Stimulated activated CD8-positive, alpha-beta memory T cell treated with anti-CD3 and anti-CD28 coated beads, Interleukin-4, amount 100 ng/mL, for 24 hours (primary cell): Measurements from ENCODE around the gene ADPRH.

Experiments used
- DNase-seq: peaks from one replicate; pipeline ENCODE4 v3.0.0-alpha.2; 2020; ENCODE audit warnings: low read depth

The ADPRH gene

DNA sequence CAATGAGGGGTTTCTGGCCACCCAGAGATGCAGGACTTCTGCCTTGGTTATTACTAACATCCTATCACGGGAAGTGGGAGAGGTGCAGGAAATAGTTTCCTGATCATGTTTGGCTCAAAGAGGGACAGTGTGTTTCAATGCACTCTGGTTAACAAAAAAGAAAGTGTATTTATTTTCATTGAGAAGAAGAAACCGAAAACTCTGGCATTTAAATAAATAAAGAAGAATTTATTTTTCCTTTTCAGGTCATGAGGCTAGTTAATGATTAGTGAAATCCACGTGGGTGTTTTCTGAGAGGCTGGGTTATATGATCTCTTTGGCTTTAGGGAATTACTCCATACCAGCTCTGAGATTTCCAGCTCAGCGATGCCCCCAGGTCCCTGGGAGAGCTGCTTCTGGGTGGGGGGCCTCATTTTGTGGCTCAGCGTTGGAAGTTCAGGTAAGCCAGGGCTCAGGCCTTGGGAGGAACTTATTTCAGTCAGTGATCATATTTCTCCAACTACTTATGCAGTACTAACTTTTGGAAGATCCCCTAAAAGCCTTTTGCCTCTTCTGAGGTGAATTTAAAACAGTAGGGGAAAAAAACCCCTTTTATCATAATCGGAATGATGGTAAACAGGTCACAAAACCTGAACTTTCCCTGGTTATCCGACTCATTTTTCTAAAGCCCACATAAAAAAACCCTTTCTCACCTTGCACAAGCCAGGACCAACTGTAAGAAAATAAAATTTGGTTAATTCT is 18.4 kb downstream of the ADPRH start, which contains the start of gene PLA1A:
Gene PLA1A, plus strand, starts transcription at position 338 of the 741 bp plus-strand sequence. Its CDS starts 29 bp downstream, at position 367.
- DNase-seq = no peak

DNA sequence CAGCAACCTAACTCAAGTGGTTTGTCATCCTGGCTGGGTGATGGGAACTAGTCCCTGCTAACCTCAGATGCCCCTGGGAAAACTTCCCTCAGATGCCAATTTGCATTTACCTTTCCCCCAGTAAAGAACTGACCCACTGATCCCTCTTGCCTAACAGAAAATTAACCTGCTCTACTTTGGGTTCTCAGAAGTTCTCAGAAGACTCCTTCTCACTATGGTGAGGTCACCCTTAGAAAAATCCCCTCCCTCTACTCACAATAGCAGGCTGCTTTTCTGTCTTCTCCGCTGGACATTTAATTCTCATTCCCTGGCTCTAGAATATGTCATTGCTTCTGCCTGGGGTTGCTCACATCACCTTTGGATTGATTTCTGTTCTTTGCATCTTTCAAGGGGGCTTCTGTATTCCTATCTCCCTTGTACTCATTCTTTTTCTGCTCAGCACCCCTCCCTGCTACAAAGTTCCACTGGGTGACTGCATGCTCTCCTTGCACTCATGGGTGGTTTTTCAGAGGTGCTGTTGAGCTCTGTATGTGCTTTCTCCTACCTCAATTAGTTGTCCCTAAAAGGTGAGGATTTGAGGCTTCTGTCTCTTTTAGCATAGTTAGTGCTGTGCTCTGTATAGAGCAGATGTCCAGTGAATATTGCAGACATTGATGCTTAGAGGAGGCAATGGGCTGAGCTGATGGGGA is 19.3 kb downstream of the ADPRH start:
- DNase-seq = no peak

DNA sequence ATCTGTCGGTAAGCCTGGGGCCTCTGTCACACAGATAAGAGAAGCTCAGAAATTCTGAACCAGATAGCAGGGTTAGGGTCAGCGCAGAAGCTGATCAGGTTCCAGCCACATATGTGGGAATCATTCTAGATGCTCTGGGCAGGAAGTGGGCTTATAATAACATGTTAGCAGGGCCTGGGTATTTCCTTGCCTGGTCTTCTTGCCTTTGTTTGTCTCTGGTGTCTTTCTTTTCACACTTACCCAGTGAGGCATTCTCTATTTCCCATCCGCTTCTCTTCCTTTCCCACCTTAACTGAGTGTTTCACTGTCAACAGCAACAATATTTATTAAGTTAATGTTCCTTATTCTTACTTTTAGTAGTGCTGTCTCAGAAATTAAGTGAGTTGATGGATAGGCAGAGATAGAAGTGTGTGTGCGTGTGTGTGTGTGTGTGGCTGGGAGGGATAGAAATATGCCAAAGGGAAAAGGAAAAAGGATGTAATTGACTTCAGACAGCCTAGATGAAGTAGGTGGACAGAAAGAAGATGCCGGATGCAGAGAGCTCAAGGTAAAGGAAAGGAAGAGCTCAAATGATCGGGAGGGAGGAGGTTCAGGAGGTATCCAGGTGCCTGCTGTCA is 20.4 kb downstream of the ADPRH start:
- no peak for DNase-seq

DNA sequence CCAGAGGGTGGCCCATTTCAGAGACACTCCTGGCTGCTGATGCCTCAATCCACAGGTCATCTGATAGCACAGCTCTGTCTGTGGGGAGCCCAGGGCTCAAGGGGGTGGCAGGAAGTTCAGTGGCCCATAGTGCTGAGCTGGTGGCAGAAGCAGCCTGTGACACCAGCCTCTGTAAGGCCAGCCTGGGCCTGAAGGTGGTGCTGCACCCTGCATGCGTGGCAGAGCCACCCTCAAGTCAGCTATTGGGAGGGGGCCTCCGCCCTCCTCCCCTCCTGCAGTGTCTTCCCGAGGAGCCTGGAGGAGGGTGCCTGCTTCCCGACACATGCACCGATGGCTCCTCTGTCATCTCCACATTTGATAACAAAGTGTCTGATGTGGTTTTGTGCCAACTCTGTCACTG is 21.4 kb downstream of the ADPRH start:
- DNase-seq = no peak

DNA sequence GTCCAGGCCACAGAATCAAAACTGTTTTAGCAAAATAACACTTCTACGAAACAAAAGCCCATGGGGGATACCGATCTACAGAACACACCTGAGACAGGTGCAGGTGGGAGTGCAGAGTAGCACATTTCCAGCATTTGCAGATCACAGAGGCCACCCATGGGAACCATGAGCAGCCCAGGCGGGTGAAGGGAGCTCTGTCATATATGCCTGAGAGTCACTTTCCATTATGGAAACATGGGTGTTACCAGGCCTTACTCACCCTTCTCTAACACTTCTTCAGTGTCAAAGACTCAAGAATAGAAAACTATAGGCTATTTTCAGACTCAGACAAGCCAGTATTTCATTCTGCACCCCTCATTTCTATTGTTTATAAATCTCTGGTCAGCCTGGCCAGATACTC is 21.9 kb downstream of the ADPRH start:
- DNase-seq = no peak

DNA sequence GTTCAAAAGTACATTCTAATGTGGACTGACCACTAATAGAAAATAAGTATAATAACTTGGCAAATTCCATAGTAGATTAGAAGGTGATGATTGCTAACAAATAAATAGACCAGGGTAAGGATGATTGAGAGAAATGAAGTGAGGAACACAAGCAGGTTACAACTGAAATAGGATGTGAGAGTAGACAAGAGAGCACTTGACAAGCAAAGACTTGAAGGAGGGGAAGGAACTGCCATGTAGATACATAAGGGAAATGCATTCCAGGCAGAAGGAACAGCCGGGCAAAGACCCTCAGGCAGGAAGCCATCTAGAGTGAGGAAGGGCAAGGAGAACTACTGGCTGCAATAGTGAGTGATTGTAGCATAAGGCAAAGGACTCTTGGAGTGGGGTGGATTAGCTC is 23.4 kb downstream of the ADPRH start:
- no peak for DNase-seq

DNA sequence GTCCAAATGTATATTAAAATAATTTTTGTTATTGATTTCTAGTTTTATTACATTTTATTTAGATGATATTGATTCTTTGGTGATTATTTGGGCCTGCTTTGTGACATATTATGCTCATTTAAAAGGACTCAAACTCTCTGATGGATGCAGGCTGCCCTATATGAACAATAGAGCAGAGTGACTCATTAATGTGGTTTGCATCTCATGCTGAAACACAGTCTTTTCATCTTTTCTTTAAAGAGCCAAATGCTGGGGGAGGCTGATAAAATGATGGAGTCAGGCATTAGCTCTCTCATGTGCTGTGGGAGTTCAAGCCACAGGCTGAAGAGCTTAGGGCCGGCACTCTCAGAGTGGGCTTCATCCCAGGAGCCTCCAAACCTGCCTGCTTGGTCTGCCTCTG is 25.6 kb downstream of the ADPRH start:
- DNase-seq = no peak

DNA sequence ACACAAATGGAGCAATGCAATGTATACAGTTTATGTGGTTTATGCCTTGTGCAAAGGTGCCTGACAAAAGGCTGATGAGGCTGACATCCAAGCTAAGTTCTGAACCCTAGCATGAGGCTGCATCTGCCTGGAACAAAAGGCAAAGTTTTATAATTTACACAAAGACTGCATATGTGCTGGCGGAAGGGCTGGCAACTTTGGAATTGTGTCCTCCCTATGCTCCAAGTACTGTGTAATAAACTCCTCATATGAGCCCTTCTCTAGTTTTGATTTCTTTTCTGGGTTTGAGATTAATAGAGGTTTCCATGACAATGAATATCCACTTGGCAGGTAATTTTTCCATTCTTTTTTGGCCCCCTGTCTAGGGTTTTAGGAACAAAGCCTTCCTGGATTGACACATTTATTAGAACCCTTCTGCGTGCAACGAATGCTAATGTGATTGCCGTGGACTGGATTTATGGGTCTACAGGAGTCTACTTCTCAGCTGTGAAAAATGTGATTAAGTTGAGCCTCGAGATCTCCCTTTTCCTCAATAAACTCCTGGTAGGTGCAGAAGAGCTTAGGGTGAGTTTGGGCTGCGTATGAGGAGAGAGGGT is 29.2 kb downstream of the ADPRH start:
- no peak for DNase-seq

DNA sequence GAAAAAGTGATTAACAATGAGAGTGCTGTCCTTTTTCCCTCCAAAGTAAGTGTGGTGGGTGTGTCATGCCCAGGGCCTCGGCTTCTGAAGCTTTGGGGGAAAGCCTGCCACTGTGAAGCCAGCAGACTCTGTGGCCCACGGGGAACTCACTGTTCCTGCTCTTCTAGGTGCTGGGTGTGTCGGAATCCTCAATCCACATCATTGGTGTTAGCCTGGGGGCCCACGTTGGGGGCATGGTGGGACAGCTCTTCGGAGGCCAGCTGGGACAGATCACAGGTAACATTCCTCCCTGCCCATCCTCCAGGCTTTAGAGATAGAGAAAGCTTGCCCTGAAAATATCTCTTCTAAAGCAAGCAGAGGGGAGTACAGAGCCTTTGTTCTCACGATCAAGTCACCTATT is 30.0 kb downstream of the ADPRH start:
- DNase-seq = no peak

DNA sequence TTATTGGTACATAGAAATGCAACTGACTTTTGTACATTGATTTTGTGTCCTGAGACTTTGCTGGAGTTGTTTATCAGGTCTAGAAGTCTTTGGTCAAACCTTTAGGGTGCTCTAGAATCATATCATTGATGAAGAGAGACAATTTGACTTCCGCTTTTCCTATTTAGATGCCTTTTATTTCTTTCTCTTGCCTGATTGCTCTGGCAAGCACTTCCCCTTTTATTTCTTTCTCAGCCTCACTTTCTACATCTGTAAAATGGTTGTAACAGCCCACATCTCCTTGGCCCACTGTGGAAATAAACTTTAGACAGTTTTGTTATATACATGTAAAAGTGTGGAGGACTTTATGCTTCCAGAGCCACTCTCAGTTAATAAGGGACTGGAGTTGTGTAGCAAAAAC is 32.4 kb downstream of the ADPRH start:
- no peak for DNase-seq

DNA sequence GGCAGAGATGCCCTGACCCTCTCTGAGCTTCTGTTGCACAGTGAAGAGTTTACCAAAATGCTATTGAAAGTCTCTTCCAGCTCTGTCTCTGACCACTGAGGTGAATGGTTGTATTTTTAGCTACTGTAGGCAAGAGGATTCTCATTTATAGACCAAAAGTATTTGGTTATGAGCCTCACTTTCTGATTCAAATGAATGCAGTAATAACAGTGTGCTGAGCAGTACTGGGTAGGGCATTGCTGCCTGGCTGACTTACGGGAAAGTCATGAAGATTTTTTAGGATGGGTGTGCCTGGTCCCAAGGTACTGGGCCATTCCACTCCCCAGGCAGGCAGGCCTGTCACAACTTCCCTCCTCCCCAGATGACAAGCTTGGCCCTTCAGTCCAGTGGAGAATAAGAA is 33.9 kb downstream of the ADPRH start:
- DNase-seq = no peak

DNA sequence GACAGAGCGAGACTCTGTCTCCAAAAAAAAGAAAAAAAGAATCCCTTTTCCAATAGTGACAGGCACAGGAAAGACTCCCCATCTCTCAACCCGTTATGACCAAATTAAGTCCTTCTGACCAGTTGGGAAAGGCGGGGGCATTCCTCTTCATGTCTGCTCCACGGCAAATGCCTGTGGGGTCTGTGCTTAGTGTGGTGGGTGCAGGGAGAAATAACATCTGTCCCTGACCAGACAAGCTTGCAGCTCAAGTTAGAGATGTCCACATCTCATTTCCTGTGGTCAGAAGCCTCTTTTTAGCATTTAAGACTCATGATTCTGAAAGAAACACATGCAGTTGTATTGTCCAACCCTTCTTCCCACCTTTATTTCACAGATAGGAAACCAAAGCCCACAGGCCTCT is 34.6 kb downstream of the ADPRH start:
- no peak for DNase-seq

DNA sequence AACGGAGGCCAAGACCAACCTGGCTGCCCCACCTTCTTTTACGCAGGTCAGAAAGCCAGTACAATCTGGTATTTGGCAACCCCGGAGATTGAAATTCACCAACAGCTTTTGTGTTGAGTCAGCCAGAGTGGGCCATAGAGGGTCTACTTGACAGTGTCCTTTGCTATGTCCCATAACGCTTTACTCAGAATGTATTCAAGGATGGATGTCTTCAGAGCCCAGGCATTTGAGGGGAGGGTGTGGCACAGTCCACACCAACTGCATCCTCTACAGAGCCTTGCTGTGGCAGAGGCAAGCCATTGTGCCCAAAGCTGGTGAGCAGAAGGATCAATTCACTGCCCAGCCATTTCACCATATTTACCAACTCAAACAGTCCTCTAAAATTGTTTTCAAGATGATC is 36.8 kb downstream of the ADPRH start:
- no peak for DNase-seq

DNA sequence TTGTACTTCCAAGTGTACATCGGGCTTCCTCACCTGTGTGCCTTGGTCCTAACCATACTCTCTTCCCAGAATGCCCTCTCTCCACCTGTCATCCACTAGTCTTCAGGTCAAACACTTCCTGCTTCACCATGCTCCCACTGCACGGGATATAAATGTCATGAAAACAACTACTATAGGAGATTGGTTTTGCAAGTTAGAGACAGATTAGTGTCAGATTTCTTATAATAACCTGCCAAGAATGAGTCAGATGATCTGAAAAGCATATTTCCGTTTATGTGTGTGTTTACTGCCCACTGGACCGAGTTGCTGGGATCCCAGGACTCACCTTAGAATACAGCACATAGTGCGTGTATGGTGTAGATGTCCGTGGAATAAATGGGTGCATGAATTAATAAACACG is 39.8 kb downstream of the ADPRH start:
- no peak for DNase-seq

DNA sequence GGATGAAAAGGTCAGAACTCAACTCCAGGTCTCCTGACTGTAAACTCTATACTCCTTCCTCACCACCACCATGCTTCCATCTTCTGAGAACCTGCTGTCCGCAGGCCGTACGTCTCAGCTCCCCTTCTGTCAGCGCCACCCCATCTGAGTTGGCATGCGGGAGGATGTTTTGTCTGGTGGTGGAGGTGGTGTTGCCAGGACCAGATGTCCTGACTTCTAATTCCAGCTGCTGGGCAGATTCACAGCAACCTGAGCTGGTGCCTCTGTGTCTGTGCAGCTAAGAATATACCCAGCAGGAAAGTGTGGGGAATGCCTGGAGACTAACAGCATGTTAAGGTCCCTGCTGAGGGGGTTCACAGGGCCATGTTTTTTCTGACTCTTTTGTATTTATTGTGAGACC is 41.6 kb downstream of the ADPRH start:
- DNase-seq = no peak

DNA sequence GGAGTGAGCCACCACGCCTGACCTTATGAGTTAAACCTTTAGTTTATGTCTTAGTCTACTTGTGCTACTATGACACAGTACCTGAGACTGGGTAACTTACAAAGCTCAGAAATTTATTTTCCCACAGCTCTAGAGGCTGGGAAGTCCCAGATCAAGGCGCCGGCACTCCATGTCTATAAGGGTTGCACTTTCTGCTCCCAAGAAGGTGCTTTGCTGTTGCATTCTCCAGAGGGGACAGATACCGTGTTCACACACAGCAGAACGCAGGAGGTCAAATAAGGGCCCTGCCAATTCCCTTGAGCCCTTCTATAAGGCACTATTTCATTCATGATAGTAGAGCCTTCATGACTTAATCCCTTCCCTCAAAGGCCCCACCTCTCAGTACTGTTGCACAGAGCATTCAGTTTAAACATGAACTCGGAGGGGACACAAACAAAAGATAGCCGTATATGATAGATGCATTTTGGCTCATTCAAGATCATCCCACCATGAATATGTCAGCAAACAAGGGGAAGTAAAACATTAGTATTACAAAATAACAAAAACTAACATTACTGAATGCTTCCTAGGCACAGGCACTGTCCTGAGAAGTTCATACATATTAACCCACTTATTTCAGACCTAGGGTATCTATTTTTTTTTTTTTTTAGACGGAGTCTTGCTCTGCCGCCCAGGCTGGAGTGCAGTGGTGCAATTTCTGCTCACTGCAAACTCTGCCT is 44.9 kb downstream of the ADPRH start:
- DNase-seq = no peak

DNA sequence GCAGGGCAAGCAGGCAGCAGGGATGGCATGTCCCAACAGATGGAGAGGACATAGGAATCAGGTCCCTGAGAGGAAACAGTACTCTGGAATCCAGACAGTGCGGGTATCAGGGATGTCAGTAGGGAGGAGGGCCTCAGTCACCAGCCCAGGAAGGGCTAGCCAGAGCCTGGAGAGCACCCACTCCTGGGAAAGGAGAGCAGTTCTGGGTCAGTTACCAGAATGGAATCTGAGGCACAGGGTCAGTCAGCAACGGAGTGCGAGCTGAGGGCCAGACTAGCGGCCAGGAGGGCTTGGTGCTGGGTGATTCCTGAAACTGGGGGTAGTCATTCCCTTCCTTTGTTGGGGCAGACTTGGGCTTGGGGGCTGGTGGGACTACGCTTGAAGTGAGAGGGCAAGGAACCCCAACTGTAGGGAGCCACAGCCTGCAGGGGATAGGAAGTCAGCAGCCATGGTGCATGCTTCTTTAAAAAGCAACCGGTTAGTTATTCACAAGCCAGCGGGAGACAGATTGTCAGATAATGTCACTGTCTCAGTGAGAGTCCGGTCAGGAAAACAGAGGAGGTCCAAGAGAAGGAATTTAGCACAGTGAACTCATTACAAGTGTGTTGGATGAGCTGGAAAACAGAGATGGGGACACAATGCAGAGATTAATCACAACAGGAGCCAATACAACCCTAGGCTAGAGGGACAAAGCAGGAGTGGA is 46.3 kb downstream of the ADPRH start:
- no peak for DNase-seq

DNA sequence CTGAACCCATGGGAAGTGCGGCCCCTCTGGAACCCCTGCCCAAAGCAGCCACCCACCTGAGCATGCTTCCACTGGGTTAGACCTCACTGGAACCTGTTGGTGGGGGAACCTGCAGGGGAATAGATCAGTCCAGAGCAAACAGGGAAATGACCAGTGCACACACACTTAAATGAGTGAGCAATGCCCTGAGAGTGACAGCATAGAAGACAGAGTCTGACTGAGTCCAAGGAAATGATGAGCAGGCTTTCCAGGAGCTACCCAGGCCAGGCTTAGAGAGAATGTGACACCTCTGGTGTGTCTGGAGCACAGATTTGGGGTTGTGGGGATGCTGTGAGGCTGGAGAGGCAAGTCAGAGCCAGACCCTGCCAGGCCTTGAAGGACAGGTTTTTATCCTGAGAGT is 46.9 kb downstream of the ADPRH start:
- DNase-seq = no peak

DNA sequence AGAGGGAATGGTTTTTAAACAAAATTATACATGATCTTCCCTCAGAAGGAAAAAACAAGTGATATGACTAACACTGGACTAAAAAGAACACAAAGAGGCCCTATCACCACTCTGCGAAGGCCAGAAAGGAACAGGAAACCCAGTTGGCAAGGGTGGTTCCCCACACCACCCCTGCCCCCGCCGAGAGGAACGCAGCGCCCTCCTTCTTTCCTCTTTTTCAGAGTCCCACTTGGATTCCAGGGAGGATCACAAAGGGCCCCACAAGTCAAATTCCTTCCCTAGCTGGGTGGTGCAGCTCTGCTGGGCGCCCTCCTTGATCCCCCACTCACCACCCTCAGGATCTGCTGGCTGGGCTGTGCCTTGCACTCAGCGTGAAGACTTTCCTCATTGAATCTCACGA is 48.2 kb downstream of the ADPRH start:
- DNase-seq = no peak

DNA sequence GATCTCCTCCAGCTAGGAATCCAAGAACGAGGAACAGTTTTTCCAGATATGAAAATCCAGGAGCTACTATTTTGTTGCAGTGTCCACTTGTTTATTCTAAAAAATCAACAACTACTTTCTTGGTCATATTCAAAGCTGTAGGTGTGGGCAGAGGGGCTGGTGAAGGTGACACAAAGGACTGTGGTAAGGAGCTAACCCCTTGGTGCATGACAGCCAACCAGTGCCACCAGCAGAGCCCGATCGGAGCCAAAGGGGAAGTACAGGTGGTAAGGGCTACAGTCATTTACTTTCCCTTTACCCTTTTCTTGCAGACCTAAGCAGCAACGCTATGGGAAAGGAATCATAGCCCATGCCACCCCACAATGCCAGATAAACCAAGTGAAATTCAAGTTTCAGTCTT is 49.1 kb downstream of the ADPRH start:
- no peak for DNase-seq

DNA sequence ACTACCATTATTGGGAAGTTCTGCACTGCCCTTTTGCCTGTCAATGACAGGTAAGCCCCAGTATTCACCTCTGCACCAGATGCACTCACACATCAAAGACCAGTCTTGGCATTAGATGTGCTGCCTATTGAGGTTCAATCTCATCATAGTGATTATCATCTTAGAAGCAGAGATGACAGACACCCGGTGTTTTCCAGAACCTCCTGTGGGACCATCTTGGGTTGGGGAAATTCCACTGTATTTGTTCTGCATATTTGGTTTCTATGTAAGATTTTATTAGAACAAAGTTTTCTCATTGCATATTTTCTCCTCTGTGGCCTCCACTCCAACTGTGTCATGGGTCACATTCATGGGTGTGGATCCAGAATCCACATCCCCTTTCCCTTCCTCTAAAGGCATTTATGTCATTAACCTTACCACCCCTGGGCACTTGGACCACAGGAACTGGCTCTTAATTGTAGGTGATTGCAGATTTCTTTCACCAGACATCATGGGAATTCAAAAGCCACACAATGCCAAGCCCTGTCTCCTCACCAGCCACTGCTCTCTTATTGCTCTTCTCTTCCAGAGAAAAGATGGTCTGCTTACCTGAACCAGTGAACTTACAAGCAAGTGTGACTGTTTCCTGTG is 49.6 kb downstream of the ADPRH start:
- DNase-seq = no peak
